Right lobe of liver (tissue), 6 donors: ENCODE data around the gene KRTAP5-4. TPM values are rescaled to one million over a fixed set of nuclear protein-coding genes. Genes with fewer than 3 reads are reported as not detected.
"Not testable (repeated sequence)": the region's sequence is repeated elsewhere in the genome, so short reads cannot be mapped to it uniquely, and the experiment has no call there.

Experiments used
- ATAC-seq, 4 donors: fragments of 200-7000 bp; cut with Tn5 transposase; one replicate each; pipeline ENCODE4 v1.9.1; 2020; ENCODE audit warnings: mild to moderate bottlenecking in 4 of 4, moderate library complexity in 4 of 4
- DNase-seq, 3 donors: peaks; one replicate each; pipeline ENCODE4 v3.0.0-alpha.2; 2020
- H3K27ac ChIP-seq, 3 donors: fragments of 200-600 bp; one replicate each; pipeline ENCODE4 v1.8.0; 2022
- H3K27me3 ChIP-seq, 2 donors: fragments of 200-600 bp; one replicate each; pipeline ENCODE4 v1.8.0; 2022
- H3K36me3 ChIP-seq, 4 donors: fragments of 200-600 bp; sonication (generic) in 1 of 4; one replicate each; pipeline versions ENCODE4 v1.5.1 to v1.8.0; 2017 to 2022; ENCODE audit warnings: control low read depth in 1 of 4
- H3K4me1 ChIP-seq, 4 donors: fragments of 200-600 bp; sonication (generic) in 1 of 4; one replicate each; pipeline versions ENCODE4 v1.5.1 to v1.8.0; 2017 to 2022; ENCODE audit warnings: control low read depth in 1 of 4
- H3K4me3 ChIP-seq, 3 donors: fragments of 200-600 bp; one replicate each; pipeline ENCODE4 v1.8.0; 2022
- H3K9me3 ChIP-seq, 4 donors: fragments of 200-600 bp; sonication (generic) in 1 of 4; one replicate each; pipeline versions ENCODE4 v1.5.1 to v1.8.0; 2017 to 2022; ENCODE audit warnings: control low read depth in 1 of 4
- POLR2A ChIP-seq: fragments of 450-650 bp; IDR thresholded peaks from one replicate; pipeline ENCODE4 v1.6.1; 2017; ENCODE audit warnings: antibody characterized with exemption, mild to moderate bottlenecking
- WGBS: methylation state at CpG from one replicate; pipeline ENCODE4 v1.1.6; 2018; ENCODE audit warnings: low coverage, low lambda C conversion rate; ENCODE audit not compliant: insufficient coverage; ENCODE audit errors: missing lambda C conversion rate; 5-methylcytosine and 5-hydroxymethylcytosine counted together
- intact Hi-C, 2 donors: fragments of 100-400 bp; cut with DNase I; formaldehyde crosslinking; loops; one replicate each; pipeline versions ENCODE4 v1.11.2 to v1.14.1; 2022
- total RNA-seq, 6 experiments: library from RNA; depleted of rRNA in 2 of 6; stranded (reverse); fragments of >200 nt in 2 of 6; fragmentation: NEBNext Ultra II Directional in 3 of 6; extraction: Animal tissue kit (Norgen Biotek cat#: 25700) in 3 of 6; gene quantifications; one replicate each; pipeline versions ENCODE4 v1.1.0 to v1.2.4, GENCODE V29; 2016 to 2023
- TF ChIP-seq, protein P1 (sequence below), 4 donors: fragments of 200-600 bp in 3 of 4; fragments of 450-650 bp in 1 of 4; IDR thresholded peaks; one replicate each; pipeline versions ENCODE4 v1.5.1 to v1.8.0; 2016 to 2022; ENCODE audit warnings: antibody characterized with exemption in 4 of 4, mild to moderate bottlenecking in 2 of 4
- donor health status: DM: no; HTN: yes; CAD: no.
- donor health status: DM: no; HTN: no; CAD: no.
- donor health status: DM: no; HTN: no; CAD: no.
- donor health status: DM: no; HTN: yes; CAD: no.
- donor health status: DM: no; HTN: yes; CAD: no.

Gene KRTAP5-4
- total RNA-seq, 6 experiments from 2014 or later = not detected

DNA sequence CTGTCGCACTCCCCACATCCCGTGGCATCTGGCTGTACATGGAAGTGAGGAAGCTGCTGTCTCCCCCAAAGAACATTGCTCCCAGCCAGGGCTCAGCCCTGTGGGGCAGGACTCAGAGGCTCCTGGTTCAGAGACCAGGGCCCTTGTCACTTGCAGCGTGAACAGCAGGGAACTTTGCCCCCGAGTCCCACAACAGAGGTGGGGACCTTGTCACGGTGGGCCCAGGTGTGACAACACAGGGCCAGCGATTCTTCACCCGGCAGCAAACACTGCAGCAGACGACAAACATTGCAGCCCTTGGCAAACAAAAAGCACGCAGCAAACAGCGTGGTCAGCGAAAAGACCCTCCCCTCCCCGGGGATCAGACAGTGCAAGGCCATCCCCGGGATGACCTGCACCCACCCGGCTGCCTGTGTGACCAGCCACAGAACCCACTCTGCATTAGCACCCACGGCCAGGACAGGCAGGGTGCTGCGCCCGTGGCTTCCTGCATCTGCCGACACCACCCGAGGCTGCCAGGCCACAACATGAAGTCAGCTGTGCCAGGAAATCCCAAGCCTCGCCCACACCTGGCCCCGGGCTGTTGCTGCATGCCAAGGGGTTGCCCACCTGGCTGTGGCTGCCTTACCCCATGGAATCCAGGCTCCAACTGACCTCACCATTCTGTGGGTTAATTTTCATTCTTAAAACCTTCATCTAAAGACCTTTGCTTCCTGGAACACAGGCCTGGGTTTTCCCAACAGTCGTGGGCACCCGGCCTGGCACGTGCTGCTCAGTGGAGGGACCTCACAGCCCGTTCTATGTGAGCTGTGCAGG, 39.7 kb upstream of the KRTAP5-4 start:
- DNase-seq = peak; percentile 76 to 88 (median 86)
- 17% methylated on average over 1 of the region's 25 CpGs for WGBS

DNA sequence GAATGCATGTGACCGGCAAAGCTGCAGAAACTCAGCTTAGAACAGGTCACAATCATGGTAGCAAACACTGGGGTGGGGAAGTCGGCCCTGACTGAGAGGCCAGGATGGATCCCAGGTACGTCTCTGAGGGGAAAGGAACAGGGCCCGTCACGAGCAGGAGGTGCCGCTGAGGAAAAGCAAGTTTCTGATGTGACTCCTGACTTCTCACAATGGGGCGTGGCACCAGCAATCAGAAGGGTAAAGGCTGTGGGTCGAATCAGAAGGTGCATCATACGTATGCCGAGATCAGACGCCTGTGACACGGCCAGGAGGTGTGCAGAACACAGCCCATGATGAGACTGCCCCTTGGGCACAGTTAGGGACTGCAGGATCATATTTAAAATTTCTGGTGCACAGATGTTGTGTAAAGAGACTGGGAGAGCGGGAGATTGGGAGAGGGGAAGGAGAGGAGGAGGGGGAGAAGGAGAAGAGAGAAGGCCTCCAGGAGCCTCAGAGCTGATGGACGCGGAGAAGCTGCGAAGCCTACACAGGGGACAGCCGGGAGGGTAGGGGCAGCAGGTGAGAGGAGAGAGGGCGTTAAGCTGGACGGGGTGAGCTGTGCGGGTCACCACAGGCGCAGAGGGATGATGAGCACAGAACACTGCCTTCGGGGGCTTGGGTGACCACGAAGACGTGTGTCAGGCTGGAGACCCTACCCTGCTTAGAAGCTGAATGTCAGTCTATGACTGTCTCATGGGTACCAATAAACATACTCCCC, 38.4 kb upstream of the KRTAP5-4 start:
- Histone ChIP-seq H3K36me3 (no peaks in the 10 kb centered on the region), H3K4me1 (peaks cover 0 to 20% (median 4%) of the 10 kb centered on the region in 4 donors), H3K9me3 (no peaks in the 10 kb centered on the region), H3K4me3 (no peak overlapping the region), H3K27me3 (no peaks in the 10 kb centered on the region), H3K27ac (peak overlapping the region; percentile 51 to 68 (median 51))
- intact Hi-C loops = no loop called here
- ATAC-seq = no peak
- WGBS = 47% methylated on average over 20 of the region's 24 CpGs
- peak in 1 of 3 donors; percentile 45 for DNase-seq
- TF ChIP-seq POLR2A = no peak

More for the DNA sequence above, 39.7 kb upstream of the KRTAP5-4 start:
- peak; percentile 64 to 80 (median 70) for ATAC-seq
- Histone ChIP-seq H3K27ac (peak overlapping the region; percentile 54 to 80 (median 76)), H3K4me3 (peak overlapping the region in 1 of 3 donors; percentile 37), H3K4me1 (peaks cover 0 to 10% (median 0%) of the 10 kb centered on the region in 4 donors)
- H3K9me3 ChIP-seq, H3K27me3 ChIP-seq, intact Hi-C loops, H3K36me3 ChIP-seq: not testable (repeated sequence)
- TF ChIP-seq POLR2A = peak; percentile 30

DNA sequence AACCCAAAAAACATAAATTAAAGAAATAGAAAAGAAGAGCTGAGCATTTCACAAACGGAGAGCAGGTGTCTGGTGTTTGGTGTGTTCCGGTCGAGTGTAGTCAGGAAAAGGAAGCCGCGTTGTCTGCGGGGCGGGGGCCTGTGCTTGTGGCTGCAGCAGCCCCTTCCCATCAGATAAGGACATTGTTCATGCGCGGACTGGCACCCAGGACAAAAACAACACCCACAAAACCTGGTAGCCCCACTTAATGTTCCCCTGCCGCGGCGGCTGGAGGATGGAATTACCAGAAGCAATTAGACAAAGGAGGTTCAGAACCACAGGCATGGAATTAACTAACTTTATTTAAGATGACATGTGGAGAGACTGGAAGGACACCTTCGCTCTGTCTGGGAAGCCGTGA, 37.6 kb upstream of the KRTAP5-4 start:
- WGBS = 34% methylated on average over 7 of the region's 14 CpGs
- intact Hi-C loops = loop anchor here in 1 of 2 donors (10.0 kb wide), 1 partner anchor 85 kb away; no protein-coding TSS in a partner anchor
- no peak overlapping the region for H3K4me3 ChIP-seq
- H3K9me3 ChIP-seq = no peaks in the 10 kb centered on the region
- H3K36me3 ChIP-seq = no peaks in the 10 kb centered on the region
- H3K27ac ChIP-seq = peak overlapping the region in 2 of 3 donors; percentile 51
- DNase-seq (peak in 1 of 3 donors; percentile 45), ATAC-seq (no peak)
- H3K4me1 ChIP-seq = peaks cover 0 to 27% (median 9%) of the 10 kb centered on the region in 4 donors
- TF ChIP-seq, protein P1, sequence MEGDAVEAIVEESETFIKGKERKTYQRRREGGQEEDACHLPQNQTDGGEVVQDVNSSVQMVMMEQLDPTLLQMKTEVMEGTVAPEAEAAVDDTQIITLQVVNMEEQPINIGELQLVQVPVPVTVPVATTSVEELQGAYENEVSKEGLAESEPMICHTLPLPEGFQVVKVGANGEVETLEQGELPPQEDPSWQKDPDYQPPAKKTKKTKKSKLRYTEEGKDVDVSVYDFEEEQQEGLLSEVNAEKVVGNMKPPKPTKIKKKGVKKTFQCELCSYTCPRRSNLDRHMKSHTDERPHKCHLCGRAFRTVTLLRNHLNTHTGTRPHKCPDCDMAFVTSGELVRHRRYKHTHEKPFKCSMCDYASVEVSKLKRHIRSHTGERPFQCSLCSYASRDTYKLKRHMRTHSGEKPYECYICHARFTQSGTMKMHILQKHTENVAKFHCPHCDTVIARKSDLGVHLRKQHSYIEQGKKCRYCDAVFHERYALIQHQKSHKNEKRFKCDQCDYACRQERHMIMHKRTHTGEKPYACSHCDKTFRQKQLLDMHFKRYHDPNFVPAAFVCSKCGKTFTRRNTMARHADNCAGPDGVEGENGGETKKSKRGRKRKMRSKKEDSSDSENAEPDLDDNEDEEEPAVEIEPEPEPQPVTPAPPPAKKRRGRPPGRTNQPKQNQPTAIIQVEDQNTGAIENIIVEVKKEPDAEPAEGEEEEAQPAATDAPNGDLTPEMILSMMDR (IDR thresholded peaks at IDR 0.05) = no peak
- no peak for TF ChIP-seq POLR2A
- no peaks in the 10 kb centered on the region for H3K27me3 ChIP-seq

DNA sequence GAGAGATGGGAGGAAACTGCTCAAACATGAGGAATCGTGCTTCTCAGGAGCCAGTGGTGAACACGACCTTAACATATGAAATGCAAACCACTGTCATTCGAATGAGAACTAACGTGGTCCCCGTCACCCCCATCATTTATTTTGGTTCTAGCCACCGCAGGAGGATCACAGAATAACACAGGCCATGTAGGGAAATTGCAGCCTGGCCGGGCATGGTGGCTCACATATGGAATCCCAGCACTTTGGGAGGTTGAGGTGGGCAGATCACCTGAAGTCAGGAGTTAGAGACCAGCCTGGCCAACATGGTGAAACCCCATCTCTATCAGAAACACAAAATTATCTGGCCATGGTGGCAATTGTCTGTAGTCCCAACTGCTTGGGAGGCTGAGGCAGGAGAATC, 34.7 kb upstream of the KRTAP5-4 start:
- no peak for TF ChIP-seq POLR2A
- Histone ChIP-seq H3K4me1 (peaks cover 0 to 42% (median 22%) of the 10 kb centered on the region in 4 donors), H3K4me3 (no peak overlapping the region), H3K27me3 (no peaks in the 10 kb centered on the region), H3K27ac (peak overlapping the region in 1 of 3 donors; percentile 24), H3K9me3 (no peaks in the 10 kb centered on the region), H3K36me3 (no peaks in the 10 kb centered on the region)
- intact Hi-C loops = loop anchor here in 1 of 2 donors (10.0 kb wide), 1 partner anchor 88 kb away; no protein-coding TSS in a partner anchor
- DNase-seq (peak in 1 of 3 donors; percentile 32), ATAC-seq (no peak)
- WGBS = 76% methylated on average over 4 of the region's 7 CpGs

DNA sequence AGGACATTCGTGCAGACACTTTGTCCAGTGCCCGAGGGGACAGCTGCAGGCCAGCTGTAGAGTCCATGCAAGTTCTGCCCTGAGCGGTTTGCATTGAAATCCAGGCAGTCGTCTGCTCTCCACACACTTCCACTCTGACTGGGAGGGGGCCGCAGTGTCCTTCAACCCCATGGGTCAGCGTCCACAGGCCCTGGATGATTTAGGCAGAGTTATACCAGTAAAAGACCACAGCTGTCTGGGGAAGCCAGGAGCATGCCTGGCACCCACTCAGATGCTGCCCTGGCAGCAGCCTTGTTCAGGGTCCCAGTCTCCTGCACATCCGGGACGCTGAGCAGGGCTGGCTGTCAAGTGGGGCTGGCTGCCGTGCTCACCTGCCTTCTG, 34.1 kb upstream of the KRTAP5-4 start:
- Histone ChIP-seq H3K36me3 (no peaks in the 10 kb centered on the region), H3K27me3 (no peaks in the 10 kb centered on the region), H3K9me3 (no peaks in the 10 kb centered on the region), H3K4me3 (no peak overlapping the region), H3K27ac (peak overlapping the region; percentile 72 to 88 (median 83)), H3K4me1 (peaks cover 0 to 42% (median 22%) of the 10 kb centered on the region in 4 donors)
- ATAC-seq (no peak), DNase-seq (peak in 1 of 3 donors; percentile 42)
- TF ChIP-seq POLR2A = no peak
- TF ChIP-seq, protein P1 (IDR thresholded peaks at IDR 0.05) = no peak
- intact Hi-C loops = loop anchor here in 1 of 2 donors (10.0 kb wide), 1 partner anchor 89 kb away; no protein-coding TSS in a partner anchor
- 30% methylated on average over 3 of the region's 9 CpGs for WGBS
